Mucosa of descending colon (tissue), 3 donors: Measurements from ENCODE around the gene ZFP14. TPM values are rescaled to one million over a fixed set of nuclear protein-coding genes. Genes with fewer than 3 reads are reported as not detected.
A peak's percentile ranks its signal among the peaks of the same experiment; 100 is the strongest.
"Not testable (repeated sequence)": the region's sequence is repeated elsewhere in the genome, so short reads cannot be mapped to it uniquely, and the experiment has no call there.

Source experiments
- ATAC-seq: fragments of 200-7000 bp; cut with Tn5 transposase; one replicate; pipeline ENCODE4 v1.9.1; 2020; ENCODE audit warnings: mild to moderate bottlenecking, moderate library complexity
- DNase-seq, 3 donors: peaks; one replicate each; pipeline ENCODE4 v3.0.0-alpha.2; 2020
- H3K36me3 ChIP-seq: fragments of 200-600 bp; one replicate; pipeline ENCODE4 v1.8.0; 2021; ENCODE audit warnings: low read depth, mild to moderate bottlenecking
- H3K4me1 ChIP-seq: fragments of 200-600 bp; one replicate; pipeline ENCODE4 v1.8.0; 2021; ENCODE audit warnings: low read depth, mild to moderate bottlenecking
- H3K4me3 ChIP-seq: fragments of 200-600 bp; one replicate; pipeline ENCODE4 v1.8.0; 2021; ENCODE audit warnings: mild to moderate bottlenecking
- H3K9me3 ChIP-seq: fragments of 200-600 bp; one replicate; pipeline ENCODE4 v1.8.0; 2021; ENCODE audit warnings: mild to moderate bottlenecking
- CTCF ChIP-seq: fragments of 200-600 bp; IDR thresholded peaks from one replicate; pipeline ENCODE4 v1.8.0; 2022; ENCODE audit warnings: antibody characterized with exemption, mild to moderate bottlenecking
- intact Hi-C, 2 donors: fragments of 100-400 bp; cut with DNase I in 1 of 2; cut with micrococcal nuclease in 1 of 2; formaldehyde crosslinking; loops; one replicate each; pipeline versions ENCODE4 v1.11.0 to v1.11.1; 2022; cut with DNase I, micrococcal nuclease
- total RNA-seq, 3 donors: library from RNA; stranded (reverse); fragmentation: NEBNext Ultra II Directional in 2 of 3; extraction: Animal tissue kit (Norgen Biotek cat#: 25700) in 2 of 3; gene quantifications; one replicate each; pipeline versions ENCODE4 v1.2.1 to v1.2.4, GENCODE V29; 2021 to 2023
- donor health status: DM: no; HTN: no; CAD: no; lungs with moderate emphysema.
- donor health status: DM: no; HTN: no; CAD: no.
- donor health status: DM: no; HTN: yes; CAD: no.

The ZFP14 gene
- total RNA-seq, 3 donors from 2014 or later = 3.4 to 7.5 (median 5.0) TPM

DNA sequence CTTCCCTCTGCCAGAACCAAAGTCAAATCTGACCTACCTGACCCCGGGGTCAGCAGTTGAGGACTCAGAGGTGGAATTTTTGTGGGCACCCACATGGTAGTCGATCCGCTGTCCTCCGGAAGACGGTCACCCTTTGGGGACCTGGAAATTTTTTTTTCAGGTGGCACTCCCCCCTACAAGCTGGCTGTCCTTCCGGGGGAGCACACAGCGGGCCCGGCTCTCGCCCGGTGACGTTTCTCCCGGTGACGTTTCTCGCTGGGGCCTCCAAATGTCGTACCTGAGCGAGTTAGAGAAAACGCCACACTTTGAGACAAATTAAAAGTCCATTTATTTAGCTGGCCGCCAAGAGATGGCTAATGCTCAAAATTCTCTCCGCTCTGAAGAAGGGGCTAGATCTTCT is 48.8 kb downstream of the ZFP14 start:
- ATAC-seq (no peak), DNase-seq (no peak)
- no peaks in the 10 kb centered on the region for H3K36me3 ChIP-seq
- no peak overlapping the region for H3K4me3 ChIP-seq
- TF ChIP-seq CTCF = no peak
- intact Hi-C loops = no loop called here
- peaks cover 78% of the 10 kb centered on the region for H3K9me3 ChIP-seq
- peaks cover 3% of the 10 kb centered on the region for H3K4me1 ChIP-seq

GRCh38 chr19:36329534-36329933 is 49.5 kb downstream of the ZFP14 start:
- peaks cover 74% of the 10 kb centered on the region for H3K9me3 ChIP-seq
- intact Hi-C loops, H3K4me3 ChIP-seq, DNase-seq, H3K4me1 ChIP-seq, H3K36me3 ChIP-seq, ATAC-seq: not testable (repeated sequence)

- H3K36me3 ChIP-seq, DNase-seq, intact Hi-C loops, H3K4me3 ChIP-seq, ATAC-seq, H3K4me1 ChIP-seq: not testable (repeated sequence)
- H3K9me3 ChIP-seq = peaks cover 54% of the 10 kb centered on the region
Observed at GRCh38 chr19:36326649-36327048, 52.4 kb downstream of the ZFP14 start.

- H3K4me1 ChIP-seq, H3K36me3 ChIP-seq, ATAC-seq, H3K4me3 ChIP-seq, DNase-seq, H3K9me3 ChIP-seq, intact Hi-C loops: not testable (repeated sequence)
Observed at GRCh38 chr19:36315164-36315563, 63.8 kb downstream of the ZFP14 start.

GRCh38 chr19:36314053-36314452 is 64.9 kb downstream of the ZFP14 start:
- intact Hi-C loops, ATAC-seq, H3K4me3 ChIP-seq, H3K36me3 ChIP-seq, H3K4me1 ChIP-seq, H3K9me3 ChIP-seq, DNase-seq: not testable (repeated sequence)

DNA sequence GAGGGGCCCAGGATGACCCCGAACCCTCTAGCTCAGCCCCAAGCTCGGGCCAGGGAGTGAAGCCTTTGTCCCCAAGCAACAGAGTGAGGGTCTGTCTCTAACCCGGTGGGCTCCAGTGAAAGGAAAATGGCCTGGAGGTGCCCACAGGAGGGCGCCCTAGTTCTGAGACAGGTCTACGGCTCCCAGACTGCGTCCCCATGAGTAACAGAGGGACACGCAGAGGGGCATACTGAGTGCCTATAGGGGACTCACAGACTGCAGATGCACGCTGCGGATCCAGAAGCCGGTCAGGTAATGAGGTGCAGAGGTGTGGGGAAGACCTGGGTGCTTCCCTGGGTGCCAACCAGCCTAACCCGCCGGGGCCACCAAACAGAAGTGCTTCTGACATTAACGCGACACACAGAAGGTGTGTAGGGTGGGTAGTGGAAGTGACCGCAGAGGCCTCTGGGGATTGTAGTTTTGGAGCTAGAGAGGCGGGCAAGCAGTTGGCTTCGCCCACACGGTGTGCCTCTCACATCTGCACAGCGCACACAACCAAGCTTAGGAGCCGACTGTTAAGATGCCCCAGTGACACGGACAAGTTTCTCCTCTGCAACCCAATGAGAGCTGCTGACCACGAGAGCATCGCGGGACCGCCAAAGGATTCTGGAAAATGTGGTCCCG is 67.8 kb downstream of the ZFP14 start:
- H3K4me3 ChIP-seq, intact Hi-C loops, H3K4me1 ChIP-seq, ATAC-seq, DNase-seq, H3K9me3 ChIP-seq, H3K36me3 ChIP-seq: not testable (repeated sequence)

- H3K4me3 ChIP-seq, H3K36me3 ChIP-seq, intact Hi-C loops, DNase-seq, H3K4me1 ChIP-seq, H3K9me3 ChIP-seq, ATAC-seq: not testable (repeated sequence)
Observed at GRCh38 chr19:36310416-36310990, 68.5 kb downstream of the ZFP14 start.

- H3K4me3 ChIP-seq, H3K9me3 ChIP-seq, intact Hi-C loops, H3K36me3 ChIP-seq, ATAC-seq, DNase-seq, H3K4me1 ChIP-seq: not testable (repeated sequence)
Observed at GRCh38 chr19:36309759-36310158, 69.2 kb downstream of the ZFP14 start.

- H3K36me3 ChIP-seq, H3K4me1 ChIP-seq, H3K4me3 ChIP-seq, H3K9me3 ChIP-seq, DNase-seq, intact Hi-C loops, ATAC-seq: not testable (repeated sequence)
Observed at GRCh38 chr19:36309309-36309708, 69.7 kb downstream of the ZFP14 start.

DNA sequence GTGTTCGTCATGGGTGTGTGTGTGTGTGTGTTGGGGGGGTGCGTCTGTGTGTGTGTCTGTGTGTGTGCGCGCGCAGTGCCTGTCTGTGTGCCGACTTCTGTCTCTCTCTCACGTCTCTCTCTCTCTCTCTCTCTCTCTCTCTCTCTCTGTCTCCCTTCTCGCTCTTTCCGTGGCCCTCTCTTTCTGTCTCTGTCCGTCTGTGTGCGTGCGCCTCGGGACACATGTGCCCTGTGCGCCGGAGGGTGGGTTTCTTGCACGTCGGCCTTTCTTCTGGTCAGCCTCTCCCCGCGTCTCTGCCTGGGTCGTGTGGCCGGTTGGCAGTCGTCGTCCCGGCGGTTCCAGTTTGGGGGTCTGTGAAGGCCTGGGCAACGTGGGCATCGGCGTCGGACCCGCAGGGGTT is 86.7 kb downstream of the ZFP14 start:
- H3K36me3 ChIP-seq, H3K9me3 ChIP-seq, ATAC-seq, H3K4me3 ChIP-seq, H3K4me1 ChIP-seq, intact Hi-C loops: not testable (repeated sequence)
- DNase-seq = peak in 1 of 3 donors; percentile 17

Other genes with a start within 250 kb of the ZFP14 start
- gene CAPNS1, start 239.1 kb downstream of the ZFP14 start, total RNA-seq = 100 to 1,000 TPM; 501 to 878 (median 756) TPM
- gene COX7A1, start 226.8 kb downstream of the ZFP14 start, total RNA-seq = 100 to 1,000 TPM in 1 of 3 donors, 10 to 100 TPM in 1, 1 to 10 TPM in 1; 6.0 to 115 (median 11.3) TPM
- gene ZNF565, start 164.5 kb downstream of the ZFP14 start, total RNA-seq = 1 to 10 TPM; 2.9 to 7.8 (median 3.1) TPM
- 10 to 100 TPM; 32.8 to 45.9 (median 40.7) TPM for gene ZNF146, start 164.1 kb downstream of the ZFP14 start, total RNA-seq
- gene ZFP82, start 39.4 kb upstream of the ZFP14 start, total RNA-seq = 1 to 10 TPM; 1.1 to 5.3 (median 1.2) TPM
- gene ZNF566, start 110.4 kb upstream of the ZFP14 start, total RNA-seq = 10 to 100 TPM in 1 of 3 donors, 1 to 10 TPM in 2; 4.3 to 14.8 (median 9.6) TPM
- 10 to 100 TPM in 1 of 3 donors, 1 to 10 TPM in 2; 6.9 to 11.0 (median 9.0) TPM for gene ZNF260, start 149.1 kb upstream of the ZFP14 start, total RNA-seq
- gene ZNF529, start 194.1 kb upstream of the ZFP14 start, total RNA-seq = 10 to 100 TPM in 1 of 3 donors, 1 to 10 TPM in 2; 6.5 to 13.8 (median 9.4) TPM
- gene ZNF382, start 226.1 kb upstream of the ZFP14 start, total RNA-seq = 10 to 100 TPM in 1 of 3 donors, 1 to 10 TPM in 1, under 1 TPM in 1; 0.78 to 15.4 (median 1.2) TPM